Uterus (tissue), 4 donors: ENCODE measurements around the gene GREB1. TPM values are rescaled to one million over a fixed set of nuclear protein-coding genes. Genes with fewer than 3 reads are reported as not detected.

Source experiments
- DNase-seq, 2 donors: peaks; one replicate each; pipeline ENCODE4 v3.0.0-alpha.2; 2019 to 2020
- H3K27ac ChIP-seq, 2 donors: fragments of 200-600 bp; sonication (generic); 1 replicate in 1 of 2; 2 replicates in 1 of 2; pipeline ENCODE4 v1.5.1; 2016 to 2018
- H3K27me3 ChIP-seq, 2 donors: fragments of 200-600 bp; sonication (generic); one replicate each; pipeline ENCODE4 v1.5.1; 2018 to 2019; ENCODE audit warnings: control low read depth in 1 of 2
- H3K36me3 ChIP-seq, 2 donors: fragments of 200-600 bp; sonication (generic); one replicate each; pipeline ENCODE4 v1.5.1; 2019; ENCODE audit warnings: control low read depth in 1 of 2
- H3K4me1 ChIP-seq, 2 donors: fragments of 200-600 bp; sonication (generic); one replicate each; pipeline ENCODE4 v1.5.1; 2018 to 2019; ENCODE audit warnings: control low read depth in 1 of 2
- H3K4me3 ChIP-seq, 2 donors: fragments of 200-600 bp; sonication (generic); 1 replicate in 1 of 2; 2 replicates in 1 of 2; pipeline ENCODE4 v1.5.1; 2018 to 2019; ENCODE audit warnings: mild to moderate bottlenecking in 1 of 2
- H3K9me3 ChIP-seq, 2 donors: fragments of 200-600 bp; sonication (generic); one replicate each; pipeline ENCODE4 v1.5.1; 2019; ENCODE audit warnings: control low read depth in 1 of 2
- POLR2A ChIP-seq, 2 donors: fragments of 450-650 bp; IDR thresholded peaks; one replicate each; pipeline ENCODE4 v1.6.1; 2016; ENCODE audit warnings: antibody characterized with exemption in 2 of 2, mild to moderate bottlenecking in 1 of 2, moderate library complexity in 1 of 2
- intact Hi-C: fragments of 100-400 bp; cut with DNase I; formaldehyde crosslinking; loops from one replicate; pipeline ENCODE4 v1.15.1; 2023; ENCODE audit warnings: low total_unique reads
- total RNA-seq, 4 donors: library from RNA; depleted of rRNA in 3 of 4; stranded (reverse); fragments of >200 nt in 3 of 4; gene quantifications; one replicate each; pipeline versions ENCODE4 v1.1.0 to v1.2.4, GENCODE V29; 2014 to 2023
- TF ChIP-seq, protein P1 (sequence below), 4 experiments: fragments of 200-600 bp in 2 of 4; fragments of 450-650 bp in 2 of 4; sonication (generic) in 2 of 4; IDR thresholded peaks; one replicate each; pipeline ENCODE4 v1.5.1; 2016 to 2019; ENCODE audit warnings: antibody characterized with exemption in 4 of 4, mild to moderate bottlenecking in 2 of 4, moderate library complexity in 1 of 4
- donor health status: DM: yes; HTN: yes; CAD: no.

GREB1 gene
- total RNA-seq, 4 donors from 2014 or later = 20.3 to 166 (median 78.8) TPM

GRCh38 chr2:11675423-11676112 lies 141.7 kb downstream of the GREB1 start:
- intact Hi-C loops = no loop called here
- no peak for DNase-seq
- no peaks in the 10 kb centered on the region for H3K4me1 ChIP-seq

DNA sequence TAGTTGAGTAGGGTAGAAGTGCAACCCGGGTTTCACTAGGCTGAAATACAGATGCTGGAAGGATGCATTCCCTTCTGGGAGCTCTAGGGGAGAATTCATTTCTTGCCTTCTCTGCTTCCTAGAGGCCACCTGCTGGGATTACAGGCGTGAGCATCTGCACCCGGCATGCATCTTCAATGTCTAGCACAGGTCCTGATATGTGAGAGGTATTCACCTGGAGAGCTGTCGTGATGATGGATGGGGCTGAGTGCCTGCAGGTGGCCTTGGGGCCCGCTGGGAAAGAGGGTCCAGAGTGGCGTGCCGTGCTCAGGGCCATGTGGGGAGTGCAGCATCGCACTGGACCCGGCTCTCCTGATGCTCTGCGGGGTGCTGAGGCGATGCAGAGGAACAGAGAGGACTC lies 142.8 kb downstream of the GREB1 start:
- no peak overlapping the region for H3K27ac ChIP-seq
- no peaks in the 10 kb centered on the region for H3K9me3 ChIP-seq
- intact Hi-C loops = no loop called here
- no peak for TF ChIP-seq POLR2A (IDR thresholded peaks at IDR 0.05)
- TF ChIP-seq, protein P1, sequence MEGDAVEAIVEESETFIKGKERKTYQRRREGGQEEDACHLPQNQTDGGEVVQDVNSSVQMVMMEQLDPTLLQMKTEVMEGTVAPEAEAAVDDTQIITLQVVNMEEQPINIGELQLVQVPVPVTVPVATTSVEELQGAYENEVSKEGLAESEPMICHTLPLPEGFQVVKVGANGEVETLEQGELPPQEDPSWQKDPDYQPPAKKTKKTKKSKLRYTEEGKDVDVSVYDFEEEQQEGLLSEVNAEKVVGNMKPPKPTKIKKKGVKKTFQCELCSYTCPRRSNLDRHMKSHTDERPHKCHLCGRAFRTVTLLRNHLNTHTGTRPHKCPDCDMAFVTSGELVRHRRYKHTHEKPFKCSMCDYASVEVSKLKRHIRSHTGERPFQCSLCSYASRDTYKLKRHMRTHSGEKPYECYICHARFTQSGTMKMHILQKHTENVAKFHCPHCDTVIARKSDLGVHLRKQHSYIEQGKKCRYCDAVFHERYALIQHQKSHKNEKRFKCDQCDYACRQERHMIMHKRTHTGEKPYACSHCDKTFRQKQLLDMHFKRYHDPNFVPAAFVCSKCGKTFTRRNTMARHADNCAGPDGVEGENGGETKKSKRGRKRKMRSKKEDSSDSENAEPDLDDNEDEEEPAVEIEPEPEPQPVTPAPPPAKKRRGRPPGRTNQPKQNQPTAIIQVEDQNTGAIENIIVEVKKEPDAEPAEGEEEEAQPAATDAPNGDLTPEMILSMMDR (IDR thresholded peaks at IDR 0.05) = no peak
- no peaks in the 10 kb centered on the region for H3K4me1 ChIP-seq
- peak in 1 of 2 donors; percentile 3 for DNase-seq
- no peaks in the 10 kb centered on the region for H3K27me3 ChIP-seq
- no peak overlapping the region for H3K4me3 ChIP-seq
- no peaks in the 10 kb centered on the region for H3K36me3 ChIP-seq

More at GRCh38 chr2:11675423-11676112, 141.7 kb downstream of the GREB1 start:
- TF ChIP-seq, protein P1 (IDR thresholded peaks at IDR 0.05) = no peak
- TF ChIP-seq POLR2A (IDR thresholded peaks at IDR 0.05) = no peak
- Histone ChIP-seq H3K4me3 (no peak overlapping the region), H3K27me3 (no peaks in the 10 kb centered on the region), H3K9me3 (no peaks in the 10 kb centered on the region), H3K27ac (no peak overlapping the region), H3K36me3 (no peaks in the 10 kb centered on the region)

GRCh38 chr2:11677136-11678055 lies 143.6 kb downstream of the GREB1 start:
- no peaks in the 10 kb centered on the region for H3K27me3 ChIP-seq
- no peak overlapping the region for H3K27ac ChIP-seq
- H3K36me3 ChIP-seq = no peaks in the 10 kb centered on the region
- H3K9me3 ChIP-seq = no peaks in the 10 kb centered on the region
- TF ChIP-seq POLR2A (IDR thresholded peaks at IDR 0.05) = no peak
- TF ChIP-seq, protein P1 (IDR thresholded peaks at IDR 0.05) = no peak
- no peaks in the 10 kb centered on the region for H3K4me1 ChIP-seq
- intact Hi-C loops = no loop called here
- no peak overlapping the region for H3K4me3 ChIP-seq
- DNase-seq = peak in 1 of 2 donors; percentile 10

GRCh38 chr2:11678306-11678960 lies 144.6 kb downstream of the GREB1 start:
- Histone ChIP-seq H3K36me3 (no peaks in the 10 kb centered on the region), H3K4me1 (no peaks in the 10 kb centered on the region), H3K4me3 (no peak overlapping the region), H3K9me3 (no peaks in the 10 kb centered on the region), H3K27me3 (no peaks in the 10 kb centered on the region), H3K27ac (no peak overlapping the region)
- no peak for DNase-seq
- intact Hi-C loops = no loop called here
- no peak for TF ChIP-seq POLR2A (IDR thresholded peaks at IDR 0.05)

- H3K9me3 ChIP-seq = no peaks in the 10 kb centered on the region
- no peak overlapping the region for H3K27ac ChIP-seq
- no peak for TF ChIP-seq POLR2A (IDR thresholded peaks at IDR 0.05)
- no peak for DNase-seq
- no peak overlapping the region for H3K4me3 ChIP-seq
- H3K4me1 ChIP-seq = no peaks in the 10 kb centered on the region
- H3K27me3 ChIP-seq = no peaks in the 10 kb centered on the region
- intact Hi-C loops = no loop called here
- H3K36me3 ChIP-seq = no peaks in the 10 kb centered on the region
Observed at GRCh38 chr2:11679016-11679415, 145.2 kb downstream of the GREB1 start.
